Activated naive CD8-positive, alpha-beta T cell (primary cell): ENCODE measurements around the gene NBR1.
"Not testable (repeated sequence)": the region's sequence is repeated elsewhere in the genome, so short reads cannot be mapped to it uniquely, and the experiment has no call there.

Source experiments
- H3K27ac Mint-ChIP-seq: one replicate; pipeline ENCODE4 v1.8.0; 2021; ENCODE audit warnings: mixed read lengths
- H3K27me3 Mint-ChIP-seq: one replicate; pipeline ENCODE4 v1.8.0; 2021; ENCODE audit warnings: mixed read lengths
- H3K36me3 Mint-ChIP-seq: one replicate; pipeline ENCODE4 v1.8.0; 2021; ENCODE audit warnings: mixed read lengths
- H3K4me1 Mint-ChIP-seq: one replicate; pipeline ENCODE4 v1.8.0; 2021; ENCODE audit warnings: low read depth, mixed read lengths
- H3K4me3 Mint-ChIP-seq: one replicate; pipeline ENCODE4 v1.8.0; 2021; ENCODE audit warnings: mild to moderate bottlenecking, mixed read lengths
- H3K9me3 Mint-ChIP-seq: one replicate; pipeline ENCODE4 v1.8.0; 2021; ENCODE audit warnings: low read depth, mixed read lengths

NBR1 gene

GRCh38 chr17:43239597-43239996 lies 68.6 kb downstream of the NBR1 start:
- not testable (repeated sequence) for H3K4me1 Mint-ChIP-seq, H3K36me3 Mint-ChIP-seq, H3K4me3 Mint-ChIP-seq, H3K27me3 Mint-ChIP-seq, H3K27ac Mint-ChIP-seq, H3K9me3 Mint-ChIP-seq

GRCh38 chr17:43240596-43241352 lies 69.8 kb downstream of the NBR1 start:
- H3K27me3 Mint-ChIP-seq, H3K27ac Mint-ChIP-seq, H3K36me3 Mint-ChIP-seq, H3K4me1 Mint-ChIP-seq, H3K4me3 Mint-ChIP-seq, H3K9me3 Mint-ChIP-seq: not testable (repeated sequence)

GRCh38 chr17:43246456-43246855 lies 75.4 kb downstream of the NBR1 start:
- H3K36me3 Mint-ChIP-seq, H3K27ac Mint-ChIP-seq, H3K4me1 Mint-ChIP-seq, H3K9me3 Mint-ChIP-seq, H3K27me3 Mint-ChIP-seq, H3K4me3 Mint-ChIP-seq: not testable (repeated sequence)
